Measurements from ENCODE around the gene NCOA3.

DNA sequence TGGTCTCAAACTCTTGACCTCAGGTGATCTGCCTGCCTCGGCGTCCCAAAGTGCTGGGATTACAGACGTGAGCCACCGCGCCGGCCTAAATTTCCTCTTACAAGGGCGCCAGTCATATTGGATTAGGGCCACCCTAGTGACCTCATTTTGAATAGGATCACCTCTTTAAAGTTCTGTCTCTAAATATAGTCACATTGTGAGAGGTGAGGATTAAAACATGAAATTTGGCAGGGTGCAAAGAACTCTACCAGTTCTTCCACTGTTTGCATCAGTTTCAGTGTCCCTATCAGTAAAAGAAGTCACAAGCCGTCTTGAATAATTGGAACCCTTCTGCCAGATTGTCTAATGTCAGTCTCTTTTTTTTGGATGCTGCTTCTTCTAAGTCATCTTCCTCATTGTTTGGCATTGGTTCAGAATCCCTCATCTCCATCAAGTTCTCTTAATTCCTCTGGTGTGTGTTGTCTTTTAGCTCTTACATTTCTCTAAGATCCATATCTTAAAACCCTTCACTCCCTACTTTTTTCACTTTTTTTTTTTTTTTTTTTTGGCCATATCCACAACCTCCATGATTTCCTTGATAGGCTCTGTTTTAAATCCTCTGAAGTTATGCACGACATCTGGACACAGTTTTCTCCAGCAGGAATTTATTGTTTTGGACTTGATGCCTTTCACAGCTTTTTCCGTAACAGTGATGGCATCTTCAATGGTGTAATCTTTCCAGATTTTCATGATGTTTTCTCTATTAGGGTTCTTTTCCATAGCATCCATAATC lies 56.8 kb downstream of the NCOA3 start:
- TF ChIP-seq, protein P1, sequence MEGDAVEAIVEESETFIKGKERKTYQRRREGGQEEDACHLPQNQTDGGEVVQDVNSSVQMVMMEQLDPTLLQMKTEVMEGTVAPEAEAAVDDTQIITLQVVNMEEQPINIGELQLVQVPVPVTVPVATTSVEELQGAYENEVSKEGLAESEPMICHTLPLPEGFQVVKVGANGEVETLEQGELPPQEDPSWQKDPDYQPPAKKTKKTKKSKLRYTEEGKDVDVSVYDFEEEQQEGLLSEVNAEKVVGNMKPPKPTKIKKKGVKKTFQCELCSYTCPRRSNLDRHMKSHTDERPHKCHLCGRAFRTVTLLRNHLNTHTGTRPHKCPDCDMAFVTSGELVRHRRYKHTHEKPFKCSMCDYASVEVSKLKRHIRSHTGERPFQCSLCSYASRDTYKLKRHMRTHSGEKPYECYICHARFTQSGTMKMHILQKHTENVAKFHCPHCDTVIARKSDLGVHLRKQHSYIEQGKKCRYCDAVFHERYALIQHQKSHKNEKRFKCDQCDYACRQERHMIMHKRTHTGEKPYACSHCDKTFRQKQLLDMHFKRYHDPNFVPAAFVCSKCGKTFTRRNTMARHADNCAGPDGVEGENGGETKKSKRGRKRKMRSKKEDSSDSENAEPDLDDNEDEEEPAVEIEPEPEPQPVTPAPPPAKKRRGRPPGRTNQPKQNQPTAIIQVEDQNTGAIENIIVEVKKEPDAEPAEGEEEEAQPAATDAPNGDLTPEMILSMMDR (conservative IDR thresholded peaks at IDR 0.05 in 1 of 2, IDR thresholded peaks at IDR 0.05 in 1 of 2; ENCODE audit: low read depth in 1 of 2, low read length in 2 of 2), result no peak
- TF ChIP-seq EZH2 (IDR thresholded peaks at IDR 0.05; ENCODE audit: low read length, missing control alignments), result no peak
